ENCODE results near the gene OR13C8.
"Not testable (repeated sequence)": the region's sequence is repeated elsewhere in the genome, so short reads cannot be mapped to it uniquely, and the experiment has no call there.

The OR13C8 gene

DNA sequence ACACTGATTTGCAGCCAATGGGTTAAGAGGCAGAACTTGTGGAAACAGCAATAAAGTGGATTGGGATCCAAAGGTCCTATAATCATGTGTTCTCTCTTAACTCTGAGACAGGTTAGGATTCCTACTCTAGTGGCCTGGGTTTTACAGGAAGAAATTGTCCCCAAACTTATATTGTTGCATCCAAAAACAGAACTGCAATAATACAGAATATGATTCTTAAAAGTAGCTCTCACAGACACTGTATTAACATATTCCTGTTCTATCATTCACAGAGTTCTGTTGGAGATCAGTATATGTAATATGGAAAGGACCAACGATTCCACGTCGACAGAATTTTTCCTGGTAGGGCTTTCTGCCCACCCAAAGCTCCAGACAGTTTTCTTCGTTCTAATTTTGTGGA lies at the start of gene OR13C8:
Gene OR13C8, plus strand, starts transcription at position 301 of the 400 bp plus-strand sequence. Its CDS starts 0 bp downstream, at position 301.
- H3K4me1 ChIP-seq (ENCODE audit: control insufficient read depth, low read depth, low read length): no peaks in the 10 kb centered on the region
- no peaks in the 10 kb centered on the region for H3K36me3 ChIP-seq (ENCODE audit: control insufficient read depth, low read depth, low read length)
- no peak within 1 kb of the TSS for H3K27ac ChIP-seq (ENCODE audit: low read length)
- no peaks in the 10 kb centered on the region for H3K27me3 ChIP-seq (ENCODE audit: control insufficient read depth, insufficient read depth, low read length)
- no peak within 1 kb of the TSS for H3K4me3 ChIP-seq (ENCODE audit: low read length)
- H3K9ac ChIP-seq (ENCODE audit: low read length): no peak within 1 kb of the TSS
- peaks cover 6% of the 10 kb centered on the region for H3K9me3 ChIP-seq (ENCODE audit: control insufficient read depth, low read depth, low read length)

- H3K27me3 ChIP-seq (ENCODE audit: control insufficient read depth, insufficient read depth, low read length); H3K36me3 ChIP-seq (ENCODE audit: control insufficient read depth, low read depth, low read length); H3K9me3 ChIP-seq (ENCODE audit: control insufficient read depth, low read depth, low read length); H3K9ac ChIP-seq (ENCODE audit: low read length); H3K4me3 ChIP-seq (ENCODE audit: low read length); H3K27ac ChIP-seq (ENCODE audit: low read length); H3K4me1 ChIP-seq (ENCODE audit: control insufficient read depth, low read depth, low read length): not testable (repeated sequence)
Observed at GRCh38 chr9:104520241-104520640, 48.7 kb upstream of the OR13C8 start.

DNA sequence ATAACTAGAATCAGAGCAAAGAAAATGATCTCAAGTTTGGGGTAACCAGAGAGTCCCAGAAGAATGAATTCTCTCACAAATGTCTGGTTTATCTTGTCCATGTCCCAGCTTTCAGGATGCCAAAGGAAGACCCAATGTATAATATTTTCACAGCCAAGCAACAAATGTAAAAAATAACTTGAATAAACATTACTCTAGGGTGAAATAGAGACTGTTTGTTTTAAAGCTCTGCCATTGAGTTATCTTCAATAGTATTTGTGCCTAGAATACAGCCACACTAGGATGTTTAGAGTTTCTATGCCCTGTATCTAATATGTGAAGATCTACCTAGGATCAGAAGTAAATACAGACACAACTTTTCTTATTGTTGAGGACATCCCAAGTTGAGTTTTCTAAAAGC lies 41.9 kb upstream of the OR13C8 start, which contains the start of gene OR13C4:
Gene OR13C4, minus strand, starts transcription at position 101 of the 400 bp plus-strand sequence. Its CDS starts 0 bp downstream, at position 101.
- Histone ChIP-seq H3K4me3 (ENCODE audit: low read length) (no peak within 1 kb of the TSS), H3K27ac (ENCODE audit: low read length) (no peak within 1 kb of the TSS), H3K9me3 (ENCODE audit: control insufficient read depth, low read depth, low read length) (no peaks in the 10 kb centered on the region), H3K27me3 (ENCODE audit: control insufficient read depth, insufficient read depth, low read length) (no peaks in the 10 kb centered on the region), H3K36me3 (ENCODE audit: control insufficient read depth, low read depth, low read length) (no peaks in the 10 kb centered on the region), H3K9ac (ENCODE audit: low read length) (no peak within 1 kb of the TSS), H3K4me1 (ENCODE audit: control insufficient read depth, low read depth, low read length) (no peaks in the 10 kb centered on the region)

DNA sequence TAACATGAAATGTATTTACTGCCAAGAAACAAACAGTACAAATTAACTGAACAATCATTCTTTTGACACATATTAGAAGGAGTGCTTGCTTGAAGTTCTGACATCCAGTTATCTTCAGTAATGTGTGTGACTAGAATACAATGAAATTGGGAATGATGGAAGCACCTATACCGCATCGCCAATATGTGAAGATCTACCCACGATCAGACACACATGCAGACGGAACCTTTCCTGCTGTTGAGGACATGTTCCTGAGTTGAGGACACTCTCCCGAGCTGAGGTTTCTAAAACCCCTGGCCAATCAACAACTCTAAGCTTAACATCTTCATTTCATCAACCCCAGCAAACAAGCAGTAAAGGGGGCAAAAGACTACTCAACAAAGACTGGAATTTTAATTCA lies 32.2 kb upstream of the OR13C8 start, which contains the start of gene OR13C3:
Gene OR13C3, minus strand, starts transcription at position 101 of the 400 bp plus-strand sequence. CDS start 133 bp downstream, outside the sequence.
- no peaks in the 10 kb centered on the region for H3K36me3 ChIP-seq (ENCODE audit: control insufficient read depth, low read depth, low read length)
- H3K27me3 ChIP-seq (ENCODE audit: control insufficient read depth, insufficient read depth, low read length): no peaks in the 10 kb centered on the region
- peaks cover 4% of the 10 kb centered on the region for H3K4me1 ChIP-seq (ENCODE audit: control insufficient read depth, low read depth, low read length)
- H3K4me3 ChIP-seq (ENCODE audit: low read length): no peak within 1 kb of the TSS
- H3K9me3 ChIP-seq (ENCODE audit: control insufficient read depth, low read depth, low read length): no peaks in the 10 kb centered on the region
- no peak within 1 kb of the TSS for H3K9ac ChIP-seq (ENCODE audit: low read length)
- no peak within 1 kb of the TSS for H3K27ac ChIP-seq (ENCODE audit: low read length)

GRCh38 chr9:104539275-104539674 lies 29.7 kb upstream of the OR13C8 start:
- no peak overlapping the region for H3K27ac ChIP-seq (ENCODE audit: low read length)
- H3K9ac ChIP-seq (ENCODE audit: low read length): no peak overlapping the region
- H3K27me3 ChIP-seq (ENCODE audit: control insufficient read depth, insufficient read depth, low read length): no peaks in the 10 kb centered on the region
- no peak overlapping the region for H3K4me3 ChIP-seq (ENCODE audit: low read length)
- no peaks in the 10 kb centered on the region for H3K36me3 ChIP-seq (ENCODE audit: control insufficient read depth, low read depth, low read length)
- H3K9me3 ChIP-seq (ENCODE audit: control insufficient read depth, low read depth, low read length): no peaks in the 10 kb centered on the region
- no peaks in the 10 kb centered on the region for H3K4me1 ChIP-seq (ENCODE audit: control insufficient read depth, low read depth, low read length)

- Histone ChIP-seq H3K9ac (ENCODE audit: low read length) (no peak overlapping the region), H3K27me3 (ENCODE audit: control insufficient read depth, insufficient read depth, low read length) (no peaks in the 10 kb centered on the region), H3K27ac (ENCODE audit: low read length) (no peak overlapping the region)
Observed at GRCh38 chr9:104544644-104545043, 24.3 kb upstream of the OR13C8 start.

GRCh38 chr9:104553261-104553660 lies 15.7 kb upstream of the OR13C8 start:
- Histone ChIP-seq H3K36me3 (ENCODE audit: control insufficient read depth, low read depth, low read length) (no peaks in the 10 kb centered on the region), H3K4me1 (ENCODE audit: control insufficient read depth, low read depth, low read length) (no peaks in the 10 kb centered on the region), H3K27me3 (ENCODE audit: control insufficient read depth, insufficient read depth, low read length) (no peaks in the 10 kb centered on the region), H3K4me3 (ENCODE audit: low read length) (no peak overlapping the region), H3K9me3 (ENCODE audit: control insufficient read depth, low read depth, low read length) (no peaks in the 10 kb centered on the region), H3K27ac (ENCODE audit: low read length) (no peak overlapping the region), H3K9ac (ENCODE audit: low read length) (no peak overlapping the region)

More at GRCh38 chr9:104544644-104545043, 24.3 kb upstream of the OR13C8 start:
- H3K9me3 ChIP-seq (ENCODE audit: control insufficient read depth, low read depth, low read length): no peaks in the 10 kb centered on the region
- H3K4me3 ChIP-seq (ENCODE audit: low read length): no peak overlapping the region
- H3K36me3 ChIP-seq (ENCODE audit: control insufficient read depth, low read depth, low read length): no peaks in the 10 kb centered on the region
- H3K4me1 ChIP-seq (ENCODE audit: control insufficient read depth, low read depth, low read length): no peaks in the 10 kb centered on the region

GRCh38 chr9:104555521-104555920 lies 13.4 kb upstream of the OR13C8 start:
- Histone ChIP-seq H3K4me1 (ENCODE audit: control insufficient read depth, low read depth, low read length) (no peaks in the 10 kb centered on the region), H3K27me3 (ENCODE audit: control insufficient read depth, insufficient read depth, low read length) (no peaks in the 10 kb centered on the region)

DNA sequence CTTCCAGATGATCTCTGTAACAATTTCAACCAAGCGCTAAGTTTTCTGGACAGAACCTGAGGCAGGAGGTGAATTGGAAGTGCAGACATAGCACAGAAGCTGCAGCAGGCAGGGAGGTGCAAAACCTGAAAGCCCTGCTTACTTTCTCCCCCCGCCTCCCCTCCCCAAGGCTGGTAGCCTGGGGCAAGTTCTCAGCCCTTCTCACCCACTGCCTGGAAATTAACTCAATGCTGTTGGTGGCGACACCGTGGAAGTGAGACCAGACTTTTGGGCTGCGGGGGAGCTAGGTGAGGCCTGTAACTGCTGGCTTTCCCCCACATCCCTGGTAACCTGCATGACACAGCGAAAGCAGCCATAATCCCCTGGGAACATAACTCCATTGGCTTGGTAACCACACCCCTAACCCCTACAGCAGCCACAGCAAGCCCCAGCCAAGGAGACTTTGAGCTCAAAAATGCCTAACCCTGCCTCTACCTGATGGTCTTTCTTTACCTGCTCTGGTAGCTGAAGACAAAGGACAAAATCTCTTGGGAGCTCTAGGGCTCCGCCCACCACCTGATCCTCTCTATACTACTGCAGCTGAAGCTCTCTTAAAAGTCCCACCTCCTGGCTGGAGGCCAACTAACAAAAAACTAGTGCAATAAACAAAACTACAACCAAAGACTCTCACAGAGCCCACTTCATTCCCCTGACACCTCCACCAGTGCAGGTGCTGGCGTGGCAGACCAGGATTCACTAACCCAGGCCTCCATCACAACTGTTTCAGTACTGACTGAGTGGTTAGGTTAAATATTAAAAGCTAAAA lies 11.9 kb upstream of the OR13C8 start:
- H3K4me3 ChIP-seq (ENCODE audit: low read length): no peak overlapping the region
- no peaks in the 10 kb centered on the region for H3K36me3 ChIP-seq (ENCODE audit: control insufficient read depth, low read depth, low read length)
- no peak overlapping the region for H3K27ac ChIP-seq (ENCODE audit: low read length)

More at GRCh38 chr9:104555521-104555920, 13.4 kb upstream of the OR13C8 start:
- Histone ChIP-seq H3K4me3 (ENCODE audit: low read length) (no peak overlapping the region), H3K36me3 (ENCODE audit: control insufficient read depth, low read depth, low read length) (no peaks in the 10 kb centered on the region), H3K9ac (ENCODE audit: low read length) (no peak overlapping the region), H3K9me3 (ENCODE audit: control insufficient read depth, low read depth, low read length) (no peaks in the 10 kb centered on the region), H3K27ac (ENCODE audit: low read length) (no peak overlapping the region)

GRCh38 chr9:104564358-104564757 lies 4.6 kb upstream of the OR13C8 start:
- Histone ChIP-seq H3K9ac (ENCODE audit: low read length) (no peak overlapping the region), H3K4me1 (ENCODE audit: control insufficient read depth, low read depth, low read length) (no peaks in the 10 kb centered on the region), H3K27ac (ENCODE audit: low read length) (no peak overlapping the region), H3K9me3 (ENCODE audit: control insufficient read depth, low read depth, low read length) (no peaks in the 10 kb centered on the region), H3K36me3 (ENCODE audit: control insufficient read depth, low read depth, low read length) (no peaks in the 10 kb centered on the region), H3K4me3 (ENCODE audit: low read length) (no peak overlapping the region), H3K27me3 (ENCODE audit: control insufficient read depth, insufficient read depth, low read length) (no peaks in the 10 kb centered on the region)

More for the DNA sequence above, 11.9 kb upstream of the OR13C8 start:
- Histone ChIP-seq H3K9ac (ENCODE audit: low read length) (no peak overlapping the region), H3K4me1 (ENCODE audit: control insufficient read depth, low read depth, low read length) (no peaks in the 10 kb centered on the region), H3K9me3 (ENCODE audit: control insufficient read depth, low read depth, low read length) (no peaks in the 10 kb centered on the region), H3K27me3 (ENCODE audit: control insufficient read depth, insufficient read depth, low read length) (no peaks in the 10 kb centered on the region)

DNA sequence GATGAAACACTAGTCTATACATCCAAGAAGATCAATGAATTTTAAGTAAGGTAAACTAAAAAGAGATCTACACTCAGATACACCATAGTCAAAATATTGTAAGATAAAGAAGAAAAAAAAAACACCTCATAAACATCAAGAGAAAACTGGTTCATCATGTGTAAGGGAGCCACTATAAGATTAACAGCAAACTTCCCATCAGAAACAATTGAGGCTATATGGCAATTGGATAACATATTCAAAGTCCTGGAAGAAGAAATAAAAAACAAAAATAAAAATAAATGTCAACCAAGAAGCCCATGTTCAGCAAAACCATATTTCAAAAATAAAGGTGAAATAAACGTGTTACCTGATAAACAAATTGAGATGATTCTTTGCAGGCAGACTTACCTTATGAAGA lies 3.6 kb downstream of the OR13C8 start:
- Histone ChIP-seq H3K27me3 (ENCODE audit: control insufficient read depth, insufficient read depth, low read length) (no peaks in the 10 kb centered on the region), H3K4me3 (ENCODE audit: low read length) (no peak overlapping the region), H3K27ac (ENCODE audit: low read length) (no peak overlapping the region), H3K36me3 (ENCODE audit: control insufficient read depth, low read depth, low read length) (no peaks in the 10 kb centered on the region), H3K9ac (ENCODE audit: low read length) (no peak overlapping the region), H3K4me1 (ENCODE audit: control insufficient read depth, low read depth, low read length) (no peaks in the 10 kb centered on the region), H3K9me3 (ENCODE audit: control insufficient read depth, low read depth, low read length) (peaks cover 6% of the 10 kb centered on the region)

DNA sequence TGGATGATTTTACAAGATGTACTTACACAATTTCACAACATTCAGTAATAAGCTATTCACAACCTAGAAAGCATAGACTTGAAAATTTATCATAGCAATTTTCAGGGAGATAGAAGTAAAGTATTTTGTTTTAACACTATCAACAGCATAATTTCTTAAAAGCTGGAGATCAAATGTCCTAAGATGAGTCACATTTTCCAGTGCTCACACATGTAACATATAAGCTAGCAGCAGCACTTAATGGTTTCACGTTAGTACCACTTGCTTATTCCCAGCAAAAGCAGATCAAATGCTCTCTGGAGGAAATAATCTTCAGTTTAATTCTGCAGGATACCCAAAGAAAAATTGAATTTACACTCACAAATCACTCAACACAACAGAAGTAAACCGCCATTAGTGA lies 6.5 kb downstream of the OR13C8 start:
- Histone ChIP-seq H3K27me3 (ENCODE audit: control insufficient read depth, insufficient read depth, low read length) (no peaks in the 10 kb centered on the region), H3K4me1 (ENCODE audit: control insufficient read depth, low read depth, low read length) (no peaks in the 10 kb centered on the region), H3K9ac (ENCODE audit: low read length) (no peak overlapping the region), H3K27ac (ENCODE audit: low read length) (no peak overlapping the region), H3K36me3 (ENCODE audit: control insufficient read depth, low read depth, low read length) (no peaks in the 10 kb centered on the region), H3K4me3 (ENCODE audit: low read length) (no peak overlapping the region), H3K9me3 (ENCODE audit: control insufficient read depth, low read depth, low read length) (peaks cover 6% of the 10 kb centered on the region)
